HL-60/S4 treated with phorbol 12-myristate 13-acetate at 8.2 ng/mL for 4 days and 3 days (cell line): ENCODE measurements around the gene NOP9.

Experiments used
- in situ Hi-C: fragments of 300-500 bp; cut with MboI; formaldehyde crosslinking; loops from 2 replicates; pipeline ENCODE4 v1.15.0; 2022; ENCODE audit warnings: low sequenced_read_pairs

The NOP9 gene

GRCh38 chr14:24323341-24323740 is 23.7 kb downstream of the NOP9 start:
- in situ Hi-C loops: no loop called here

- in situ Hi-C loops: no loop called here
Observed at GRCh38 chr14:24324024-24324423, 24.4 kb downstream of the NOP9 start.

DNA sequence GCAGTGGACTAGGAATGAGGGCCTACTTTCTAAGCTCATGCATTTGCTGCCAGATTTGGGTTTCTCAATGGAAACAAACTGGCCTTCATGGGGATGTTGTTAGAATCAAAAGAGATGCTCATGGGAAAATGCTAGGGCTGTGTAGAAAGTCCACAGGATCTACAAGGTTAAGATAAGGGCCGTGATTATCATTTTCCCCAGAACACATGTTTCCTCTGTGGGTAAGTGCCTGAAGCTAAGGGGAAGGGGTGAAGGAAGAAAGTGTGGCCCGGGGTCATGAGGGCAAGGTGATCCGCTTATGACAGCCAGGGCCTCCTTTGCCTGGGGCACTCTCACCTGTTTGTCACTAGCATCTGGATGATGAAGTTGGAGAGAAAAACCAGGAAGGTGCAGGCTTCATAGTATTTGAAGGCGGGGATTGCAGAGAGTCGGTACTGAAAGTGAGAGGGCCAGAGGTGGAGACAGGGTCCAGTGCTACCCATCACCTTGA is 25.4 kb downstream of the NOP9 start:
- in situ Hi-C loops: loop anchor here (25.0 kb wide), 1 partner anchor 287 kb away; the partner anchor contains the start of gene GZMH

DNA sequence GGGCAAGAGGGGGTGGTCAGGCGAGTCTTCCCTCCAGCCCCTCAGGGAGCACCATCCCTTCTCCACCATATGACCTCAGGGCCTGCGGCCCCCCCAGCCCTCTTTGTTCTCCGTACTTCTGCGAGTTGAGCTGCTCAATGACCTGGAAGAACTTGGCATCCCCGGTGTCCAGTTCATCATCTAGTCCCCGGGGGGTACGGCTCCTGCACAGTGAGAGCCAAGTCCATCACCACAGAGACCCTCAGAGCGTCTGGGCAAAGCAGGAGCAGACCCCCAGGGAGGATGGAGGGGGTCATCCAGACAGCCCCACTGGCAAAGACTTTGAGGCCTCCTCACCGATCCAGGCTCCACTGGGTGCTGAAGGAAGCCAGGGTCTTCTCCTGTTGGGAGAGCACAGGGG is 26.3 kb downstream of the NOP9 start:
- in situ Hi-C loops: loop anchor here (25.0 kb wide), 1 partner anchor 286 kb away; the partner anchor contains the start of gene GZMH

- in situ Hi-C loops: loop anchor here (25.0 kb wide), 1 partner anchor 285 kb away; the partner anchor contains the start of gene GZMH
Observed at GRCh38 chr14:24327303-24327702, 27.7 kb downstream of the NOP9 start.

DNA sequence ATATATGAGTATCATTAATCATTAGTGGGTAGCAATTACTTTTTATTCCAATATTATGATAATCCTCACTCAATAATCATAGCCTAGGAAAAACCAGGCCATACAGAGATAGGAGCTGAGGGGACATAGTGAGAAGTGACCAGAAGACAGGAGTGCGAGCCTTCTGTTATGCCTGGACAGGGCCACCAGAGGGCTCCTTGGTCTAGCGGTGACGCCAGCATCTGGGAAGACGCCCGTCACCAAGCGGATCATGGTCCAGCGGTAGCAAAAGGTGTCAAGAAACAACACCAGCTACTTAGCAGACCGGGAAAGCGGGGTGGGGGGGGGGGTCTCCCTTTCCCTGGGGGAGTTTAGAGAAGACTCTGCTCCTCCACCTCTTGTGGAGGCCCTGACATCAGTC is 28.3 kb downstream of the NOP9 start:
- in situ Hi-C loops: loop anchor here (25.0 kb wide), 1 partner anchor 284 kb away; the partner anchor contains the start of gene GZMH

- in situ Hi-C loops: loop anchor here (25.0 kb wide), 1 partner anchor 283 kb away; the partner anchor contains the start of gene GZMH
Observed at GRCh38 chr14:24329073-24329663, 29.5 kb downstream of the NOP9 start.

DNA sequence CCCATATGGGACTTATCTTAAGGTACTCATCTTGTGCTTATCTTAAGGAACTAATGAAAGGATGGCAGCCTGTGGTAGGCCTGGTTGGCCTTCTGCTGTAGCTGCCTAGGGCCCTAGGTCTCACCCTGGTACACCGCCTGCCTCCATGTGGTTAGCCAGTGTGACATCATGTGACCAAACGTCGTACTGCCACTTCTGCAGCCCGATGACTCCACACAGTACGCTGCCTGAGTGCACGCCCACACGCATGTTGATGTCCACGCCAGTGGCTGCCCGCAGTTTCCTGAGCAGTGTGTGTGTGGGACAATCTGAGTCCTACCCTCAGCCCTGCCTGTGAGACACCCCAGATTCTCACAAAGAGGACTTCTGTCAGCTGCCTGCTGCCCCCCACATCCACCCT is 30.1 kb downstream of the NOP9 start:
- in situ Hi-C loops: loop anchor here (10.0 to 25.0 kb wide), 2 partner anchors 105 to 283 kb away; partner anchors contain the start of gene GZMH

- in situ Hi-C loops: loop anchor here (10.0 to 25.0 kb wide), 2 partner anchors 104 to 281 kb away; partner anchors contain the start of gene GZMH
Observed at GRCh38 chr14:24330973-24331674, 31.5 kb downstream of the NOP9 start.

DNA sequence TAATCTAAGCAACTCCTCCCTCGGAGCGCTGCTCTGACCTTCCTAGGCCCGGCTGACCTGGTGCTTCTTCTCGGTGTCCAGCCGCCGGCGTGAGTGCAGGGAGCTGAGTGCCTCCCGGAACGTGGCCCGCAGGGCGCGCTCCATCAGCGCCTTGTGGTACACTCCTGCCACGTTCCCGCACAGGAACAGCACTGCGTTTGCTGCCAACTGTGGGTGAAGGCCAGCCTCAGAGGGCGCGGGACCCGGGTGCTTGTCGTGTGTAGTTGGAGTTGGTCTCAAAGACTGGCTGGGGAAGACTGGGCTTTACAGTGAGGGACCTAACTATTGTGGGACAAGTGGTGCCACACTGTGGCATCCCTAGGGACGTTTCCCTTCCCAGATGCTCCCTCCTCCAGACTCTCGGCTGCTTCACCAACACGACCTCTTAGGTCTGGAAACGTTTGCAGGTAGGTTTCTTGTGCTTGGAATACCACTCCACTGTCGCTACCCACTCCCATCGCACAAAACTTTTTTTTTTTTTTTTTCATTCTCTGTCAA is 32.1 kb downstream of the NOP9 start:
- in situ Hi-C loops: loop anchor here (10.0 to 25.0 kb wide), 2 partner anchors 103 to 281 kb away; partner anchors contain the start of gene GZMH

DNA sequence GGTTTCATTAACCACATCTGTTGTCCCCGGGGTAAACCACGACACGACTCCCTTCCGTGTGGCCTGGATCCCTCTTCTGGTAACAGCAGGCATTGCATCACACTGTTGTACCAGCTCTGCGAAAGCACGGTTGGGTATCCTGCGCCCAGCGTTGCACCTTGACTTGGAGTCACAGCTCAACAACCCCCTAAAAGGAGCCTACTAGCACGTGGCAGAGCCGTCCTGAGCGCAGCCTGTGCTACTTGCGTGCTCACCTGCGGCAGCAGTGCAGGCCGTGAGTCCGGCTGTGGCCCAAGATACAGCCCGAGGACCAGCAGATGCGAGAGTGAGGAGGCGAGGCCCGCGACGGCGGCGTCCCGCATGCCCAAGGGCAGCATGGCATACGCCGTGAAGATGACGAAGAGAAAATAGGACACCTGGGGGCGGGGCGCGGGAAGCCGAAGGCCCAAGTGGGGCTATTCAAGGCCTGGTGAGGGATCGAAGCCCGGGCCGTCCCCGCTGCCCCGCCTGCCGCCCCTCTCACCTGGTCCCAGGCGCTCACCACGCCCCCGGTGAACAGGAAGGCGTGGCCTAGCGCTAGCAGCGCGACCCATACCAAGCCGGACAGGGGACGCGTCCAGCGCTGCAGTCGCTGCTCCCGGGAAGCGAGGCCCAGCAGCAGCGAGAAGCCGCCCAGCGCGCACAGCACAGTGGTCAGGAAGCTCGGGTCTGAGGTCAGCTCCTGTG is 32.8 kb downstream of the NOP9 start:
- in situ Hi-C loops: loop anchor here (10.0 to 25.0 kb wide), 2 partner anchors 102 to 280 kb away; partner anchors contain the start of gene GZMH

DNA sequence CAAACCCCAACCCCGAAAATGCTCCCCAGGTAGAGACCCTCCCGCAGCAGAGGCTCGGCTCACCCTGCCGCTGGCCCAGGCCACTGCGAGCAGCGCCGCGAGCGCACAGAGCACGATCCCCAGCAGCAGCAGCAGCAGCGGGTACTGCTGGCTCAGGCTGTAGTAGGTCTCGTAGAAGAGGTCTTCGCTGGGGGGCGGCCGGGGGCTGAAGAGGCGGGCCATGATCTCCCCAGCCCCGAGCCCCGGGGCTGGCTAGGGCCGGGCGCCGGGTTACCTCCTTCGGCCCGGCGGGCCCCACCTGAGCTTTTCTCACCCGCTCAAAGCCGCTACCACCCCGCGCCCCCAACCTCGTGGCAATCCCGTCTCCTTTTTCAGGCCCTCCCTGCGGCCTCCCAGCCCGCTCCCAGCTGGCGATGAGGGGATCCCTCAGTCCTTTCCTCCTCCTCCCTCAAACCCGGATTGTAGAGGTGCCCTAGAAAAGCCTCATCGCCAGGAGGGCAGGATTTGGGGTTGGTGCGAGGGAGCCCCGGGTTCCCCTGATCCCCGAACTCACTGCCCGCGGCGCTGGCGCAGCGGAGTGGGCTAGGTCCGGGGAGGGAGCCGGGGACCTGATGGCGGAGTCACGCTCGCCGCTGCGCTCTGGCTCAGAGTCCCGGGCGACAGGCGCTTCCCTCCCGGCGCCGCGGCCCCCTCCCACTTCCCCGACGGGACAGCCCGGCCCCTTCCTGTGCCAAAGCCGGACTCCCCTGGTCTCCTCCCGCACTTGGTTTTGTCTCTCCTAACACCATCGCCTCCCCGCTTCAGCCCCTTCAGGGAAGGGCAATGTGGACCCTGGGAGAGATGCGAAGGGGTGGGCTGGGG is 35.0 kb downstream of the NOP9 start, which contains the start of gene ADCY4:
TSS of gene ADCY4 (minus strand) at position 641 of the 861 bp plus-strand sequence. CDS start at position 222, 419 bp downstream.
- in situ Hi-C loops: loop anchor here (10.0 to 25.0 kb wide), 2 partner anchors 100 to 278 kb away; partner anchors contain the start of gene GZMH

GRCh38 chr14:24335461-24336171 is 36.0 kb downstream of the NOP9 start:
- in situ Hi-C loops: loop anchor here (10.0 to 25.0 kb wide), 2 partner anchors 99 to 277 kb away; partner anchors contain the start of gene GZMH

- in situ Hi-C loops: loop anchor here (10.0 to 25.0 kb wide), 2 partner anchors 98 to 275 kb away; partner anchors contain the start of gene GZMH
Observed at GRCh38 chr14:24337144-24337823, 37.6 kb downstream of the NOP9 start.

GRCh38 chr14:24337824-24338175 is 38.1 kb downstream of the NOP9 start:
- in situ Hi-C loops: loop anchor here (10.0 to 25.0 kb wide), 2 partner anchors 97 to 275 kb away; partner anchors contain the start of gene GZMH

DNA sequence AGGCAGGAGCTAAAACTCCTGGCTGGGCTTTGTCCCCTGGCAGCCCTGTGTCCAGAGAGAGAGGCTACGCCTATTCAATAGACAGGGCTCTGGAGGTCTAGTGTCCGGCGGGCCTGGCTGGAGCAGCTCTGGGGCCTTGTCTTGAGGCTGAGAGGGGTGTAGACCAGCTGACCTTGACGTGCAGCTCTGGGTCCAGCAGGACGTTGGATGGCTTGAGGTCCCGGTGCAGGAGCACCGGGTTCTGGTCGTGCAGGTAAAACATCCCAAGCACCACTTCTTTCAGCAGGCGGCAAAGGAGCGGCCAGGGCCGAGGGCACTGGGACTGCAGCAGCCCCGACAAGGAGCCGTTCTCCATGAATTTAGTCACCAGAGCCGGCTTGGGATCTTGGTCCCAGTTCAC is 39.2 kb downstream of the NOP9 start:
- in situ Hi-C loops: loop anchor here (10.0 to 25.0 kb wide), 2 partner anchors 96 to 273 kb away; partner anchors contain the start of gene GZMH

GRCh38 chr14:24339284-24340151 is 39.9 kb downstream of the NOP9 start, which contains the start of gene RIPK3:
RIPK3 (minus strand) TSS chr14:24339991; CDS start chr14:24339826, 165 bp downstream.
- in situ Hi-C loops: loop anchor here (10.0 to 25.0 kb wide), 2 partner anchors 95 to 273 kb away; partner anchors contain the start of gene GZMH
